ENCODE measurements around the gene ICA1. TPM values are rescaled to one million over a fixed set of nuclear protein-coding genes. Genes with fewer than 3 reads are reported as not detected.

ICA1 gene
- total and polyA plus RNA-seq, 7 donors: 1.6 to 4.1 (median 2.3) TPM

- intact Hi-C loops (cut with DNase I): no loop called here
- no peak overlapping the region for H3K4me3 ChIP-seq
- TF ChIP-seq, protein P1, sequence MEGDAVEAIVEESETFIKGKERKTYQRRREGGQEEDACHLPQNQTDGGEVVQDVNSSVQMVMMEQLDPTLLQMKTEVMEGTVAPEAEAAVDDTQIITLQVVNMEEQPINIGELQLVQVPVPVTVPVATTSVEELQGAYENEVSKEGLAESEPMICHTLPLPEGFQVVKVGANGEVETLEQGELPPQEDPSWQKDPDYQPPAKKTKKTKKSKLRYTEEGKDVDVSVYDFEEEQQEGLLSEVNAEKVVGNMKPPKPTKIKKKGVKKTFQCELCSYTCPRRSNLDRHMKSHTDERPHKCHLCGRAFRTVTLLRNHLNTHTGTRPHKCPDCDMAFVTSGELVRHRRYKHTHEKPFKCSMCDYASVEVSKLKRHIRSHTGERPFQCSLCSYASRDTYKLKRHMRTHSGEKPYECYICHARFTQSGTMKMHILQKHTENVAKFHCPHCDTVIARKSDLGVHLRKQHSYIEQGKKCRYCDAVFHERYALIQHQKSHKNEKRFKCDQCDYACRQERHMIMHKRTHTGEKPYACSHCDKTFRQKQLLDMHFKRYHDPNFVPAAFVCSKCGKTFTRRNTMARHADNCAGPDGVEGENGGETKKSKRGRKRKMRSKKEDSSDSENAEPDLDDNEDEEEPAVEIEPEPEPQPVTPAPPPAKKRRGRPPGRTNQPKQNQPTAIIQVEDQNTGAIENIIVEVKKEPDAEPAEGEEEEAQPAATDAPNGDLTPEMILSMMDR (IDR thresholded peaks at IDR 0.05): no peak
- H3K9me3 ChIP-seq: no peaks in the 10 kb centered on the region
- H3K4me1 ChIP-seq: peaks cover 11% of the 10 kb centered on the region
- WGBS, 3 donors: 94 to 96% (median 96%) methylated on average over 4 of the region's 4 CpGs
- no peaks in the 10 kb centered on the region for H3K27me3 ChIP-seq (ENCODE audit: insufficient read depth in 3 of 3, low read length in 2 of 3)
- no peak for DNase-seq
- H3K27ac ChIP-seq: no peak overlapping the region
- H3K36me3 ChIP-seq (ENCODE audit: insufficient read depth in 1 of 2, low read depth in 1 of 2): no peaks in the 10 kb centered on the region
- no peak for ATAC-seq
Measured at GRCh38 chr7:8152489-8153192, 109.3 kb downstream of the ICA1 start.

GRCh38 chr7:8151161-8151725, 110.7 kb downstream of the ICA1 start:
- WGBS, 3 donors: 54 to 66% (median 62%) methylated on average over 7 of the region's 7 CpGs
- Histone ChIP-seq H3K27me3 (ENCODE audit: insufficient read depth in 3 of 3, low read length in 2 of 3) (no peaks in the 10 kb centered on the region), H3K9me3 (no peaks in the 10 kb centered on the region), H3K4me3 (no peak overlapping the region), H3K27ac (no peak overlapping the region), H3K36me3 (ENCODE audit: insufficient read depth in 1 of 2, low read depth in 1 of 2) (no peaks in the 10 kb centered on the region), H3K4me1 (peaks cover 11% of the 10 kb centered on the region)
- no peak for DNase-seq
- TF ChIP-seq, protein P1 (IDR thresholded peaks at IDR 0.05): no peak
- intact Hi-C loops (cut with DNase I): no loop called here
- ATAC-seq: no peak

- H3K27ac ChIP-seq: no peak overlapping the region
Measured at GRCh38 chr7:8149222-8149621, 112.7 kb downstream of the ICA1 start.

GRCh38 chr7:8147760-8148463, 114.1 kb downstream of the ICA1 start:
- TF ChIP-seq, protein P1 (IDR thresholded peaks at IDR 0.05): no peak
- H3K27me3 ChIP-seq (ENCODE audit: insufficient read depth in 3 of 3, low read length in 2 of 3): no peaks in the 10 kb centered on the region
- ATAC-seq (no peak), DNase-seq (no peak)
- H3K9me3 ChIP-seq: no peaks in the 10 kb centered on the region
- 74 to 82% (median 79%) methylated on average over 11 of the region's 11 CpGs for WGBS, 3 donors
- H3K27ac ChIP-seq: no peak overlapping the region
- H3K36me3 ChIP-seq (ENCODE audit: insufficient read depth in 1 of 2, low read depth in 1 of 2): no peaks in the 10 kb centered on the region
- H3K4me1 ChIP-seq: peaks cover 19% of the 10 kb centered on the region
- intact Hi-C loops (cut with DNase I): no loop called here
- H3K4me3 ChIP-seq: no peak overlapping the region

More at GRCh38 chr7:8149222-8149621, 112.7 kb downstream of the ICA1 start:
- TF ChIP-seq, protein P1 (IDR thresholded peaks at IDR 0.05): no peak
- Histone ChIP-seq H3K4me3 (no peak overlapping the region), H3K9me3 (no peaks in the 10 kb centered on the region), H3K36me3 (ENCODE audit: insufficient read depth in 1 of 2, low read depth in 1 of 2) (no peaks in the 10 kb centered on the region), H3K27me3 (ENCODE audit: insufficient read depth in 3 of 3, low read length in 2 of 3) (no peaks in the 10 kb centered on the region), H3K4me1 (peaks cover 11% of the 10 kb centered on the region)
- intact Hi-C loops (cut with DNase I): no loop called here
- no peak for DNase-seq
- ATAC-seq: no peak
- 50 to 65% (median 53%) methylated on average over 4 of the region's 4 CpGs for WGBS, 3 donors
